PC-9 (cell line): ENCODE data around the gene UST.

Experiments
- EZH2 ChIP-seq: fragments of 200-600 bp; sonication (generic); IDR thresholded peaks from 2 replicates; pipeline ENCODE4 v1.8.0; 2017; ENCODE audit warnings: antibody characterized with exemption, low read depth
- TF ChIP-seq, protein P1 (sequence below): fragments of 200-600 bp; sonication (generic); conservative IDR thresholded peaks from 2 replicates; pipeline ENCODE4 v1.6.1; 2017; ENCODE audit warnings: mixed run types, antibody characterized with exemption, mild to moderate bottlenecking, moderate library complexity

DNA sequence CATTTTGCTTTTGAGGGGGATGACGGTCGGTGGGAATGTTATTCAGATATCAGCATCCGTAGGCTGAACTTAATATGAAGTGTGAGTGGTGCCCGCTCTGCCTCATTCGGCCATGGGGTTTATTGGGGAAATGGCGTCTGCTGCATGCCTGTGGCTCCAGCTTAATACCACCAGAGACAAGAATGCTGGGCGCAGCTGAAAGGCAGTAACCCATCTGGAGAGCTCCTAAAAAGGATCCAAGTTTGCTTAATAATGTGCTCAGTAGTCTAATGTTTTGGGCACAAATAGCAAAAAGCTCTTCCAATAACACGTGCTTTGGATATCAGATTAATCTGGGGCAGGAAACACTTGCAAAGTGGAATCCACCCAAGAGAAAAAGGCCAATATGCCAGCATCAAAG is 297.7 kb downstream of the UST start:
- TF ChIP-seq, protein P1, sequence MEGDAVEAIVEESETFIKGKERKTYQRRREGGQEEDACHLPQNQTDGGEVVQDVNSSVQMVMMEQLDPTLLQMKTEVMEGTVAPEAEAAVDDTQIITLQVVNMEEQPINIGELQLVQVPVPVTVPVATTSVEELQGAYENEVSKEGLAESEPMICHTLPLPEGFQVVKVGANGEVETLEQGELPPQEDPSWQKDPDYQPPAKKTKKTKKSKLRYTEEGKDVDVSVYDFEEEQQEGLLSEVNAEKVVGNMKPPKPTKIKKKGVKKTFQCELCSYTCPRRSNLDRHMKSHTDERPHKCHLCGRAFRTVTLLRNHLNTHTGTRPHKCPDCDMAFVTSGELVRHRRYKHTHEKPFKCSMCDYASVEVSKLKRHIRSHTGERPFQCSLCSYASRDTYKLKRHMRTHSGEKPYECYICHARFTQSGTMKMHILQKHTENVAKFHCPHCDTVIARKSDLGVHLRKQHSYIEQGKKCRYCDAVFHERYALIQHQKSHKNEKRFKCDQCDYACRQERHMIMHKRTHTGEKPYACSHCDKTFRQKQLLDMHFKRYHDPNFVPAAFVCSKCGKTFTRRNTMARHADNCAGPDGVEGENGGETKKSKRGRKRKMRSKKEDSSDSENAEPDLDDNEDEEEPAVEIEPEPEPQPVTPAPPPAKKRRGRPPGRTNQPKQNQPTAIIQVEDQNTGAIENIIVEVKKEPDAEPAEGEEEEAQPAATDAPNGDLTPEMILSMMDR = no peak
- TF ChIP-seq EZH2 = no peak
